SIG-M5 treated with dmso at 0.1 percent for 504 hours (cell line): Measurements from ENCODE around the gene MTMR3.

Experiments used
- DNase-seq: peaks from one replicate; lab custom pipeline; 2025; ENCODE audit not compliant: unreplicated experiment; lab: John Stamatoyannopoulos, UW

MTMR3 gene

DNA sequence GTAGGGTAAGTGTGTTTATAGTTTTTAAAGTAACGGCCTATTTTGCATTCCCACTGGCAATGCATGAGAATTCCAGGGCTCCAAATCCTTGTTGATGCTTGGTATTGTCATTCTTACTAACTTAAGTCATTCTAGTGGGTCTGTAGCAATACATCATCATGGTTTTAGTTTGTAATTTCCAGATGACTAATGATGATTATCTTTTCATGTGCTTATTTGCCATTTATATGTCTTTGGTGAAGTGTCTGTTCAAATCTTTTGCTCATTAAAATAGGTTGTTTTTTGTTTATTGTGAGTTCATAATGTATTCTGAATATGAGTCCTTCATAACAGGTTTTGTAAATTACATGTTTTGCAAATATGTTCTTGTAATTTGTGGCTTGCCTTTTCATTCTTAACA is 31.2 kb downstream of the MTMR3 start:
- no peak for DNase-seq

DNA sequence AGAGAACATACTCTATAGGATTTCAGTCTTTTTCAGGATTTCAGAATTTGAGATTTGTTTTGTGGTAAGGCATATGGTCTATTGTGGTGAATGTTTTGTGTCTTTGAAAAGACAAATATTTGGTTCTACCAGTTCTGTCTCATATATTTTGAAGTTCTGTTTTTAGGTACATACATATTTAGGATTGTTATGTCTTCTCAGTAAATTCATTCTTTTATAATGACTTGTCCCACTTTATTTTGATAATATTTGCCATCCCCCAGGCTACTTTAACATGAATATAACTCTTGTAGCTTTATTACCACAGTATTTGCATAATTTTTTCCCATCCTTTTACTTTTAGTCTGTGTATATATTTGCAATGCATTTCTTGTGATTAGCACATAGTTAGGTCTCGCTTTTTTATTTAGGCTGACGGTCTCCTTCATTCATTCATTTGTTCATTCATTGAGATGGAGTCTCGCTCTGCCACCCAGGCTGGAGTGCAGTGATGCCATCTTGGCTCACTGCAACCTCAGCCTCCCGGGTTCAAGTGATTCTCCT is 32.1 kb downstream of the MTMR3 start:
- DNase-seq, result no peak

DNA sequence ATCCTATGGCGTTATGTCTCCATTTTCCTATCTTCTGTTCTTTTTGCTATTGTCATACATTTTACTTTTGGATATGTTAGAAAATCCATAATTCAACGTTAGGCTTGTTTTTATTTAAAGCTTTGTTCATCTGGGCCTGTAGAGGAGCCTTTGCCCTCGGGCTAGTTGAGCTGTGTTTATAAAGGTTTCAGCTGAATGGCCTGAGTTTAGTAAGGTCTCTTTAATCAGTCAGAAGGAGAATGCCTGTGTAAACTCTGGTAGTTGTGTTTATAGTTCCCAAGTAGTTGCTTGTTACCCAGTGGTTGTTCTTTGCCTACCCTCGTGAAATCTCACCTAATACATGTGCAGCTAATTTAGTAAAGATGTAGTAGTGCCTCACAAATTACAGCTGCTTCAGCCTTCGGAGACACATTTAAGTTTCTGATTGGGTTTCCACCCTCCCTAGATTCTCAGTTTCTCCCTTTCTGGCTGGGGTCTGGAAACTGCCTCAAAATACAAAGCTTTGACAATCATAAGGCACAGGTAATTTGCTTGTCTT is 33.1 kb downstream of the MTMR3 start:
- DNase-seq, result no peak

DNA sequence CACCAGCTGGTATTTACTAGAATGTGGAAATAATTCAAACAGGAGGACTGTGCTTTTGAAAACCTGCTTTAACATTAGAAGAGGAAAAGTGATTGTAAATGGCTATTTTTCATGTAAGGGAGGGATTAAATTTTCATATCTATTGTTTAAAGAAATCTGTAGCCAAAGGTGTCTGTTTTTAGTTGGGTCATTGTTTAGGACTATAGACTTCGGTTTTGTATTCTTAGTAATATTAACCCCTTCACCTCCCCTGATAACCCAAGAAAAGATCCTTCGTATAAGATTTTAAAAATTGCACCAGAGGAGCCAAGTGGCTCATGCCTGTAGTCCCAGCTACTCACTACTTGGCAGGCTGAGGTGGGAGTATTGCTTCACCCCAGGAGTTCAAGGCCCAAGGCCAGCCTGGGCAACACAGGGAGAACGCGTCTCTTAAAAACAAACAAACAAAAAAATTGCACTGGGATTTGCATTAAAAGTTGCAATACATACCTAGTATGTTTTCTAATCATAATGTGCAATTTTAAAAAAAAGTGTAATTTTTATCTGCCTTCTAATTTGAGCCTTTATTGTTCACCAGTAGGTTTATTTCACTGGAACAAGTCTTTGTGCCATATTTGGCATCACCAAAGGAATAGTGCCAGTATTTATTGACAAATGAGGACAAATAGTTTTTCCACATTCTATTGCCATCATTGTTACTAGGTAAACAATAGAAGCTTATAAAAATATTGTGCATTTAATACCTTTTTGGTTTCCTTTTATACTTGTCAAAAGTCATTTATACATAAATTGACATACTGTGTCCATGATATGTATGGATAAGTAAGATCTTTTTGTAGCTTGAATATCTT is 34.3 kb downstream of the MTMR3 start:
- DNase-seq, result no peak

DNA sequence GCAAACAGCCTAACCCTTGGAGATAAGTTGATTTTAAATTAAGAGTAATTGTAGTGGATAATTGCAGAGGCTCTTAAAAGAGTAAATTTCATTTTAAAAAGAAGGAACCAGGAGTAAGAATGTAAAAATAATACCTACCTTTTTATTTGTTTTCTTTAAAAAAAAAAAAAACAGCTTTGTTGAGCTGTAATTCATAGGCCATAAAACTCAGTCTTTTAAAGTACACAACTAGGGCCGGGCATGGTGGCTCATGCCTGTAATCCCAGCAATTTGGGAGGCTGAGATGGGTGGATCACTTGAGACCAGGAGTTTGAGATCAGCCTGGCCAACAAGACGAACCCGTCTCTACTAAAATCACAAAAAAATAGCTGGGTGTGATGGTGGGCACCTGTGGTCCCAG is 42.4 kb downstream of the MTMR3 start:
- no peak for DNase-seq

DNA sequence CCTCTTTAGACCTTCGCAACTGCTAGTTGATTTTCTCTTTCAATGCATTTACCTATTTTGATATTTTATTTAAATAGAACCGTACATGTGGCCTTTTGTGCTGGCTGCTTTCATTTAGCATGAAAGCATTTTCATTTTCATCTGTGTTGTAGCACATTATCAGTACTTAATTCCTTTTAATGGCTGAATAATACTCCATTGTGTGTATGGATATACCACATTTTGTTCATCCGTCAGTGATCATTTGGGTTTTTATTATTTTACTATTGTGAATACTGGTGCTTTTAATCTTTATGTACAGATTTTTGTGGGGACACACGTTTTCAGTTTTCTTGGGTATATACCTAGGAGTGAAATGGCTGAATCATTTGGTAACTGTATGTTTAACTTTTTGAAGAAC is 43.1 kb downstream of the MTMR3 start:
- DNase-seq, result no peak

DNA sequence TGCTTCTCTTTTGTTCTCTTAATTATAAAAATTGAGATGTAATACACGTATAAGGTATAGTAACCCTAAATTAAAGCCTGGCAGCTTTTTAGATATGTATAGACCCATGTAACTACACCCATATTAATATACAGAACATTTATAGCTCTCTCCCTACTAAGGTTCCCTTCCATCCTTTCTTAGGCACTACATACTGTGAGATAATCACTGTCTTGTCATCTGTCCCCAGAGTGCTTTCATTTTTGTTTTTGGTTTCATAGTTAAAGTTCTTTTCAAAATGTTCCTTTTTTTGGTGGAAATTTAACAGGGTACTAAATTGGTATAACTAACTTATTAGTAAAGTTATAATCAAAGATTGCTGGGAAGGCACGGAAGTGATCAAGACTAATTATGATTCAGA is 49.2 kb downstream of the MTMR3 start:
- DNase-seq, result no peak

DNA sequence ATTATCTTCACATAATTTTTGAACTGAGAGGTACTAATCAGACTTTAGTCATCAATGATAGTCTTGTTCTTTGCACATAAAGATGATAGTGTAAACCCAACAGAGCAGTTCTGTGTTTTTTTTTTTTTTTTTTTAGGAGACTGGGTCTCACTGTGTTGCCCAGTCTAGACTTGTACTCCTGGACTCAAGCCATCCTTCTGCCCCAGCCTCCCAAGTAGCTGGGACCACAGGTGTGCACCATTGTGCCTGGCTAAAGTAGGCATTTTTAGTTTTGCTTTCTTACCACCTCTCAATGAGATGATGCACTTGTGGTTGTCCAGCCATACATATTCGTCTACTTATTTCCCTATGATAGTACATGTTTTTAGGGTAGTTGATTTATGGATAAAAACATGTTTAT is 50.6 kb downstream of the MTMR3 start:
- DNase-seq, result no peak

DNA sequence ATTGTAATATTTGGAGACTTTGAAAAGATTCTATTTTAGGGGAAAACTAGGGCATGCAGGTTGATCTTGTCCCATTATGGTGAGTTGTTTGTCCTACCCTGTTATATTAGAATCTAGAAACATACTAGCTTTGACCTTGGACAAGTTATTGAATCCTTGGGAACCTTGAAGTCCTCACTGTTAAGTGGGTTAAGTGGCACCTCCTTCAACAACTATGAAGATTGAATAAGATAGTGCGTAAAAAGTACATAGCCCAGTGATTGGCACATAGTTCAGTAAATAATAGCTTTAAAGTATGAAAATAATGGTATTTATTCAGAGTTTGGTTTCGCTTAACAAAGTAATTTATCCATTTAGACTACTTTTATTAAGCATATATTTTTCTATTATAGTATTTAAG is 51.6 kb downstream of the MTMR3 start:
- DNase-seq, result no peak

DNA sequence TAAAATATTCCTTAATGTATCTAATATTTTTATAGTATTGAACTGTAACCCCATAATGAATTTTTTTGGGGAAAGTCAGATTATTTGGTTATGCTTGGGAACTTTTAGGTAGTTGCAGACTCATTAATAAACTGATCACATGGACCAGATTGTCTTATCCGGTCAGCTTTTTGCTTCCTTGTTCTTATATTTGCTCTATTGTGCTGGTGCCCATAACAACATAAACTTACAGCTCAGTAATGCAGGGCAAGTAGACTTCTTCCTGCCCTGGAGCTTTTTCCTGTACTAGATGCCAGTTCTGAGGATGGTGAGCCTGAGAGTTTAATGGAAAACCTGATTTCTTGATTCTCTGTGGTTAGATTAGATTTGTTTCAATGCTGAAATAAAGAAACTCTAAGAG is 53.2 kb downstream of the MTMR3 start:
- DNase-seq, result no peak

DNA sequence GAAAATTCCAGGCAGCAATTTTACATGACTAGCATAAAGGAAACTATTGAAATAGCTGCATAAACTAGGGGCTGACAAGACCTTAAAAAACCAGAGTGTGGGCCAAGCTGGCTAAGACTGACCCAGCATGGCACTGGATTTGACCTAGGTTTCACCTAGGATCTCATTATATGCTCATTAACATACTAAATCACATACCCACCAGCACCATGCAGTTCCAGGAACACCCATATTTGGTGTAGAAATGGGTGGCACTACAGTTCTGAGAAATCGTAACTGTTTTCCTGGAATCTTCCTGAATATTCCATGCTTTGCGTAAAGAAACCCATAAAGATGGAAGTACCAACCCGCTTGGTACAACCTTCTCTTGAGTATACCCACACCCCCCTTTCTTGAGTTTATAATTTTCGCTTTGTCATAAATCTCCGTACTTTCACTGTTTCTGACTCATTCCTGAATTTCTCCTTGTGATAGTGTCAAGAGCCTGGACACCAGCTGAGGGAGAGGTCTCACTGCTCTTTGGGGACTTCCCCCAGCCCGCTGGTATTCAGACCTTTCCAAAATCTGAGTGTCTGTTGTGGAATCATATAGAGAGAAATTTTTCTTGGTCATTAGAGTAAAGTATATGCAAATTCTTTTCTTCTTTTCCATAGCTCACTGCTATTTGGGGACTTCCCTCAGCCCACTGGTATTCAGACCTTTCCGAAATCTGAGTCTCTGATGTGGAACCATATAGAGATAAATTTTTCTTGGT is 55.1 kb downstream of the MTMR3 start:
- DNase-seq, result no peak

DNA sequence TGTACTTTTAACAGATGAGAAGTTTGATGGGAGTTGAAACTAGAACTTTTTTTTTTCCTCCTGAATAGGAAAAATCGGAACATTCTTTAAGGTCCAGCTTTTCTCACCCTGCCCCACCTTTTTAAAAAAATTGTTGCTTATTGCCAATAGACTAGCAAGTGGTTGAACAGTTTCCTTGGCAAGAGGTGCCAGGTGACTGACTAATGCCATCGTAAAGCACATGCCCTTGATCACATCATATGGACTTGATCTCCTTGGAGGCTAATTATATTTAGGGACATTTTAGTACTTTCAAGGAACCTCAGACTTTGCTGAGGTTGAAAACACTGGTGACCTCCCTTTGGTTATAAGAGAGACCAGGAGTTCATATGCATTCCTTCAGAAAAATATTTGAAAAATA is 57.6 kb downstream of the MTMR3 start:
- DNase-seq, result no peak

DNA sequence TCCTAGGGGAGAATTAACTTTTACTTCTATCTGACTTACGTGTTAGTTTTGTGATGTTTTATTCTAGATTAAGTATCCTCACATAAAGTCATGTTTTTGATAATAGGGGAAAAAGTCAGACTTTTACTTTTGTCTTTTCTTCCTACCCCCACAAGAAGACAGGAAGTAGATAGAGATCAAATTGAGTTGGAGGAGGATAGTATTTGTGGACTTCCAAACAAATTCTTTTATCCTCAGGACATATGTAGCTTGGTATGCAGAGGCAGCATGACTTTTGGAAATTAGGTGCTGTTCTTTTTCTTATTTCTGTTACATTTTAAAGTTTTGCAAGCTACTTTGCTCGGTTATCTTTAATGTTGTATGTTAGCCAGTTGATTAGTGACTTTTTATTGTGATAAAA is 61.4 kb downstream of the MTMR3 start:
- no peak for DNase-seq

DNA sequence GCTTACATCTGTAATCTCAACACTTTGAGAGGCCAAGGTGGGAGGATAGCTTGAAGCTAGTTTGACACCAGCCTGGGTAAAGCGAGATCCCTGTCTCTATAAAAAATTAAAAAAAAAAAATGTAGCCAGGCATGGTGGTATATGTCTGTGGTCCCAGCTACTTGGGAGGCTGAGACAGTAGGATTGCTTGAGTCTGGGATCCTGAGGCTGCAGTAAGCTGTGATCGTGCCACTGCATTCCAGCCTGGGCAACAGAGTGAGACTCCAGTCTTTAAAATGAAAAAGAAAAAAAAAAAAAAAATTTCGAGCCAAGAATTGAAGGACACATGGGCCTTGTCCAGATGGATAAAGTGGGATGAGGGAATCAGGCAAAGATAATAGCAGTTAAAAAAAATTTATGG is 62.5 kb downstream of the MTMR3 start:
- DNase-seq, result no peak

DNA sequence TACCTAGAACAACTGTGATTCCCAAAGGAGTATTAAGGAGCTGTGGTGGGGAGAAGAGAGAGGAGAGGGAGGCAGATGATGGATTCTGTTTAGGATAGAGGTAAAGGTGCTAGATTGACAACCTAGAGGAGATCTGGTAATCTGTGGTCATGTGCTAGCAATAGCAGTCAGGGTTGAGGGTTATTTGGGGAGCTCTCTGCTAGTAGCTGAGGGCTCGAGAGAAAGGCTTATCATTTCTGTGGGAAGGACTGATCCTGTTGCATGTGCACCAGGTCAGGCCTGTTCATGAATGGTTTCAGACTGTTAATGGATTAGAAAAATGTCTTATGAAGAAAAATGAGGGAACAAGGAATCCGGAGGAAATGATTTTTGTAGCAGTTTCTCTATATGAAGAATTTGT is 63.2 kb downstream of the MTMR3 start:
- no peak for DNase-seq

DNA sequence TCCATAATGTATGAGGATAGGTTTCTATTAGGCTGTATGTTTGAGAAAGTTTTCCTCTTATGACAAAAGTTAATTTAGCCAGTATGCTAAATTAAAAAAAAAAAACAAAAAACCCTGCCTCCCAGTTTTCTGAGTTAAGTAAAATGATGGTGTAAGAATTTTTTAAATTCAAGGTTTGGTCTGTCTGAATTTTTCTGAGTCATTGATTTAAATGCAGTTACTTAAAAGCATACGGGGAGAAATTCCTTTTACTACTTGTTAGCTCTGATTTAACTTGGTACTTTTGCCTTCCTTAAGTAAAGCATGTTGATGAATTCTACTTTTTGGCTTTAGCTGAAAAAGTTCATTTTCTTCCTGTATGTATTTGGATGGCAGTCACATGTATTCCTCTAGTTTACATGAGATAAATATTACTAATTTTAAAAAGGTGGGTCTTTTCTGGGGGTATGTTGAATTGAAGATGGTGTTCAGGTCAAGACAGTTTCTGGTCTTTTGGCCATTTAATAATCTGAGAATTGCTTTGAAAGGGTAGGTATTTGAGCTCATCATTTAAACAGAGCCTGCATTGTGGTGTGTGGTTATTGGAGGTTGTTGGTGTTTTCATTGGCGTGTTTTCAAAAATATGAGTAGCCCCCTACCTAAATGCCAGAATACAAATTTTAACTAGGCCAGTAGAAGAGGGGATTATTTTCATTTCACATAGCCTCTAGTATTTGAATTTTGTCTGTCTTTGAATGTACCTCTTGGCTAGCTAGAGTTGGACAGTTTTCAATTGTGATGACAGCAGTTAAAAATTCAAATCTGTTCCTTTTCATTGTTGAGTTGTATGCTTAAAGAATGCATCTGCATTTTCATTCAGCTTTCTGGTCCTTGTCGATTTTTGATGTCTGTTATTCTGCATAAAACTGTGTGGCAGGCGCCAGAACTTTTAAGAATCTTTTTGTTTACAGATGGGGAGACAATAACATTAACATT is 64.7 kb downstream of the MTMR3 start:
- DNase-seq, result no peak

DNA sequence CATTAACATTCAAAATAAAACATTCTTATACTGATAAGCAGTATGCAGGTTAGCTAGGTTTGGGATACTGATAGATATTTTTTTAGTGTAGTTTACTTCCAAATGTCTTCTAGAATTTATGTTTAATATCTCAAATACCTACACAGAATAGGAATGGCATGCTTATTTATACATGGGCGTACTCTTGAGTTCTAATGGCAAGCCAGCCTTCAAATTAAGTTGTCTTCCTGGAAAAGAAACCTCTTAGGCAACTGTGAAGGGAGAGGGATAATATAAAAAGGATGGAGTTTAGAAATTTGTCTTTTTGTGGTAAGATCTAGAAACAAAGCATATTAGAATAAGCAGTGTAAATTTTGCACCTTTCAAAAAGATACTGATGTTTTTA is 65.4 kb downstream of the MTMR3 start:
- DNase-seq, result no peak

DNA sequence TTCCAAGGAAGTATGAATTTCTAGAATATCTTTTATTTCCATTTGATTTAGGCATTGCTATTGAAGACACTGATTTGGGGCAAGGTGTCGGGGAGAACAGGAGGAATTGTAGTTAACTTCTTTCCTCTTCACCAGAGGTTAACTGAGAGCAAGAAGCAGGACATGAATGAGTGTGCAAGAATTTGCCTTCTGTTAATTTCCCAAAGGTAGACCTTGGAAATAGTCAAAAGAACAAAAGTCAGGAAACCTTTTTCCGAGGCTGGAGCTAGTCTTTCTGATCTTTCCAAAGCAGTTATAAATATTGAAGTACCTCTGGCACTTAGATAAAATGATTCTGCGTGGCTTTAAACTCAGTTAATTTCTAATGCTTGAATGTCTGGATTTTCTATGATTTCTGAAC is 66.9 kb downstream of the MTMR3 start:
- DNase-seq, result no peak

DNA sequence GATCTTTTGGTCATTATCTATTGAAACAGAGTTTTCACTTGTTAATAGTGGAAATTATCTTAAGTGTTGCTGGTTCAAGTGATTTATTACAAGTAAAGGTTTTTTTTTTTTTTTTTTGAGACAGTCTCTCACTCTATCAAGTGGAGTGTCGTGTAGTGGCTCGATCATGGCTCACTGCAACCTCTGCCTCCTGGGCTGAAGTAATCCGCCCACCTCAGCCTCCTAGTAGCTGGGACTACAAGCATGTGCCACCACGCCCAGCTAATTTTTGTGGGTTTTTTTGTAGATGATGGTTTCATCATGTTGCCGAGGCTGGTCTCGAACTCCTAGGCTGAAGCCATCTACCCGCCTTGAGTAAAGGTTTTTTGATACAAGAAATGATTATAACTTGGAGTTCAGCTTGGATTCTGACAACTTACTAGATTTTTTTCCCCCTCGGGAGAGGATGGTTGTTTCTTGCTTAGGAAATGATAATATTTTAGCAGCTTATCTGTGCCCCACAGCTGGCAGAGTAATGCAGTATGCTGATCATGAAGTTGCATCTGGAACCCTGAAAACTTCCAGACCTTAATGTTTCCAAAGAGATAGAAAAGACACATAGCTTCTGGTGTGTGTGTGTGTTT is 68.9 kb downstream of the MTMR3 start:
- DNase-seq, result no peak

DNA sequence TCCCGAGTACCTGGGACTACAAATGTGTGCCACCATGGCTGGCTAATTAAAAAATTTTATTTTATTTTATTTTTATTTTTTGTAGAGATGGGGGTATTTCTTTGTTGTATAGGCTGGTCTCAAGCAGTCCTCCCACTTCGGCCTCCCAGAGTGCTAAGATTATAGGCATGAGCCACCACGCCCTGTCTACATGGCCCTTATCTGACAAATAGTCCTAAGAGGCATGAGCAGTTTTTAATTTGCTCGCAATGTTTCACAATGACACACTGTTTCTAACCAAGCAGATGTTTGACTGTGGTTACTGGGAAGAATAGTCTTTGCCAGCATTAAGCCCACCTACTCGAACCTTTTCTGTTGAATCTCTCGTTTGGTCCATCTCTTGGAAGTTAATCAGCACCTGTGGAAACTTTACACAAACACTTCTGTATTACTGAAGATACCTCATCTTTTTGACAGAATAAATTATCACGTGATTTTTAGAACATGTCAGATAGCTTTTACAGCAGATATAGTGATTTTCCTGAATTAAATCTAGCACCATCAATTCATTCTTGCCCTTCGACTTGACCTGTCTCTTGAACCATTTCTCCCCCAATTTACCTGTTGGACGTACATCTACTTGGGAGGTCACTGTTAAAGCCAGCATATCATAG is 71.4 kb downstream of the MTMR3 start:
- DNase-seq, result no peak
